Eye (tissue), 1 donor: ENCODE data around the gene ATP6V0B.

Experiments
- DNase-seq: peaks from one replicate; pipeline ENCODE4 v3.0.0-alpha.2; 2015

The ATP6V0B gene

GRCh38 chr1:43974443-43975248, at the start of gene ATP6V0B:
Gene ATP6V0B (plus strand): TSS chr1:43974960. CDS start chr1:43975041, 81 bp downstream.
- DNase-seq: peak; percentile 97

DNA sequence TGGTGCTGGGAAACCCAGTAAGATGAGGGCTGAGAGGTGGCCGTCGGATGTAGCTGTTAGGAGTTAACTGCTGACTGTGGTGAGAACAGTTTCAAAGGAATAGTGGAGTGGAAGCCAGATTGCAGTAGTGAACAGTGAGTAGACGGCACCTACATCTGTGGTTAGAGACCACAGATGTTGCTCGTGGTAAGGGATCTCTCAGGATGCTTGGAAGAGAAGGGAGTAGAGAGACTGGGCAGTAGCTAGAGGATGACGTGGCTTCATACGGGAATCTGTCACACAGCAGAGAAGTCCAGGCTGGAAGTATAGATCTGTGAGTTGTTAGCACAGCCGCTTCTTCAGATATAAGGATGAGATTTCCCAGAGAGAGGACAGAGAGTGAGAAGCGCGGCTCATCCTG, 48.9 kb upstream of the ATP6V0B start:
- no peak for DNase-seq

DNA sequence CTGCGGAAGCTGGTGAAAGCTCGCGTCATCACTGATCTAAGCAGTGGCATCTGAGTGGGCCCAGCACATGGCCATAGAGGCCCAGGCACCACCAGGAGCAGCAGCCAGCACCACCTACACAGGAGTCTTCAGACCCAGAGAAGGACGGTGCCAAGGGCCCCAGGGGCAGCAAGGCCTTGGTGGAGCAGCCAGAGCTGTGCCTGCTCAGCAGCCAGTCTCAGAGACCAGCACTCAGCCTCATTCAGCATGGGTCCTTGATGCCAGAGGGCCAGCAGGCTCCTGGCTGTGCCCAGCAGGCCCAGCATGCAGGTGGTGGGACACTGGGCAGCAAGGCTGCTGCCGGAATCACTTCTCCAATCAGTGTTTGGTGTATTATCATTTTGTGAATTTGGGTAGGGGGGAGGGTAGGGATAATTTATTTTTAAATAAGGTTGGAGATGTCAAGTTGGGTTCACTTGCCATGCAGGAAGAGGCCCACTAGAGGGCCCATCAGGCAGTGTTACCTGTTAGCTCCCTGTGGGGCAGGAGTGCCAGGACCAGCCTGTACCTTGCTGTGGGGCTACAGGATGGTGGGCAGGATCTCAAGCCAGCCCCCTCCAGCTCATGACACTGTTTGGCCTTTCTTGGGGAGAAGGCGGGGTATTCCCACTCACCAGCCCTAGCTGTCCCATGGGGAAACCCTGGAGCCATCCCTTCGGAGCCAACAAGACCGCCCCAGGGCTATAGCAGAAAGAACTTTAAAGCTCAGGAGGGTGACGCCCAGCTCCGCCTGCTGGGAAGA, 44.4 kb upstream of the ATP6V0B start:
- DNase-seq: no peak

DNA sequence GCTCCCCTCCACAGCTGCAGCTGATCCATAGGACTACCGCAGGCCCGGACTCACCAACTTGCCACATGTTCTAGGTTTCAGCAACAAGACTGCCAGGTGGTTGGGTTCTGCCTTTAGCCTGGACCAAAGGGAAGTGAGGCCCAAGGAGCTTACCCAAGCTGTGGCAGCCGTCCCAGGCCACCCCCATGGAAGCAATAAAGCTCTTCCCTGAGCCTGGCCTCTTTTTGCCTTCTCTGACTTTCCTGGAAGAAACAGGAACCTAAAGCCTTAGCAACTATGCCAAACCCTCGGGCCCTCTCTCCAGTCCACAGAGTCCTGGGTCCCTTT, 43.8 kb upstream of the ATP6V0B start:
- no peak for DNase-seq

- no peak for DNase-seq
Observed at GRCh38 chr1:43931711-43932660, 42.8 kb upstream of the ATP6V0B start.

DNA sequence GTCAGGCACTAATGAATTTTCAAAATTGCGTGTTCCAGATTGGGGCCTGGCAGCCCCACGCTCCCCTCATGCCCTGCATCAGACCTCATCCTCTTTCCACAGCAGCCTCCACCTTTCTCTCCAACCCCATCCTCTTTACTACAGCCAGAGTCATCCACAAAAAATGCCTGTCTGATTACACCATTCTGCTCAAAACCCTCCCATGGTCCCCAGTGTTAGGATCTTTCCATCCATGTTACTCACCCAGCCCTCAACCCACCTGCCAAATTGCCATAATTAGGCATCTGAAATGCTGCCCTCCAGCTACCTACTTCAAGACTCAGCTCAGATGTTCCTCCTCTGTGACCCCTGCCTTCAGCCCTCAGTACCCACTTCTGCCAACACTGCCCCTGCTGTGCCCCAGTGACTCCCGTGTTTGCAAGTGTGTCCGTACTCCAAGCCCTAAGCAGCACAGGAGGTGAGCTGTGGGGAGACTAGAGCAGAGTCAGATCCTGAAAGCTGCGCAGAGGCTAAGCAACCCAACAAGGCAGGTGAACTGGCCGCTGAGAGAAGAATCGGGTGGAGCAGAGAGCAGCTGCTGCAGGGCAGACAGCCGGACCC, 41.9 kb upstream of the ATP6V0B start:
- DNase-seq: no peak

DNA sequence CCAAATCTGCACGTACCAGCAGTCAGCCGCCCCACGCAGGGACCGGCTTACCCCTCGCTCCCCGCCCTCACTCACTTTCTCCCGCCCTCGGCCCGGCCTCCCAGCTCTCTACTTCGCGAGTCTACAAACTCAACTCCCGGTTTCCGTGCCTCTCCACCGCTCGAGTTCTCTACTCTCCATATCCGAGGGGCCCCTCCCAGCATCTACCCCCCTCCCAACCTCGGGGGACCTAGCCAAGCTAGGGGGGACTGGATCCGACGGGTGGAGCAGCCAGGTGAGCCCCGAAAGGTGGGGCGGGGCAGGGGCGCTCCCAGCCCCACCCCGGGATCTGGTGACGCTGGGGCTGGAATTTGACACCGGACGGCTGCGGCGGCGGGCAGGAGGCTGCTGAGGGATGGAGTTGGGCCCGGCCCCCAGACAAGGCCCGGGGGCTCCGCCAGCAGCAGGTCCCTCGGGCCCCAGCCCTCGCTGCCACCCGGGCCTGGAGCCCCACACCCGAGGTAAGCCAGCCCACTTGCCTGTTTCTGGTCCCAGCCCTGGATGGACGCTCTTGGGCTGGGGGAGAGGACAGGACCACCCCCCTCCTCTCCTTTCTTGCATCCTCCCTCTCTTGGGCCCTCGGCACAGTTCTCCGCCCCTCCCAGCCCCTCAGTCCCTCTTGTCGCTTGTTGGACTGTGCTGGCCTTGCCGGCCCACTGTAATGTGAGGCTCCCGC, 41.2 kb upstream of the ATP6V0B start, which contains the start of gene ARTN:
TSS of gene ARTN (plus strand) at position 416 of the 715 bp plus-strand sequence. CDS start 1,856 bp downstream, outside the sequence.
- DNase-seq: peak; percentile 71

DNA sequence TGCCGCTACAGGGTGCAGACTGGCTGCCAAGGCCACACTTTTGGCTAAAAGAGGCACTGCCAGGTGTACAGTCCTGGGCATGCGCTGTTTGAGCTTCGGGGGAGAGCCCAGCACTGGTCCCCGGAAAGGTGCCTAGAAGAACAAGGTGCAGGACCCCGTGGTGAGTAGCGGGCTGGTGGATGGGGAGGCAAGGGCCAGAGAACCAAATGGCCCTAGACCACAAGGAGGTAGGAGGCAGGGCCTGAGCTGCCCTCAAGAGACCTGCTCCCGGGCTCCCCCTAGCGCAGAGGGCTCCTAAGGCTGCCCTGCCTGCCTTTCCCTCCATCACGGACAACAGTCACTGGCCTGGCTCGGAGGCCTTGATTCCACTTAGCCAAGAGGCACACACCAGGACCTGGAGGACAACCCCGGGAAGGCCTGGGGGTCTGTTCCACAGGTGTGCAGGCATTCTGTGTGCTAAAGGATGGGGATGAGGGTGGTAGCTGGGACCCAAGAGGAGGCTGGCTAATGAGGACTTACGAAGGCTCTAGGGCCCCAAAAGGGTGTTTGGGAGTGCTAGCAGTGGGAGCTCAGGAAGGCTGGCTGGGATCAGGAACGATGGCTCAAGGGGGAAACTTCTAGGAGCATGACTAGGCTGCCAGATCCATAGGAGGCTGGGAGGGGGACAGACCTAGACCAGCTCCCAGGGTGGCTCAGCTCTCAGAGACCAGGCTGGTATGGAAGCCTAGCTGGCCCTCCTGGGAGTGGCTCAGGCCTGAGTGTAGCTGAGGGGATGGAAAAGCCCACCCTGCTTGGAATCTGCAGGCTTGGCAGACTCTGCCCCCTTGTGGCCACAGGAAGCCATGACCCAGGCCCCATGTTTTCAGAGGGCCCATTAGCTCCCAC, 40.4 kb upstream of the ATP6V0B start:
- peak; percentile 94 for DNase-seq

DNA sequence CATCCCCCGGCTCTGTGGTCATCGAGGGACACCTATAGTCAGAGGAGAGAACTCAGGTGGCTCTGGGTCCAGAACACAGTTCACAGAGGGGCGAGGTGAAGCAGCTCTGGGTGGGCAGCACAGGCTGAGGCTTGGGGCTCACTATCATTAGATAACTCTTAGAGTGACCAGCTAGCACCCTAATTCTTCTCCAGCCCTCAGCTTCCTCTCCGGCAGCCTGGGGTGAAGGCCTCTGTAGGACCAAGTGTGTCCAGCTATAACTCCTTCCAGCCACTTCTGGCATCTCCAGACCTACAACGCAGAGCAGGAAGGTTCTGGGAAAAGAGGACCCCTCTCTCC, 39.8 kb upstream of the ATP6V0B start:
- no peak for DNase-seq

DNA sequence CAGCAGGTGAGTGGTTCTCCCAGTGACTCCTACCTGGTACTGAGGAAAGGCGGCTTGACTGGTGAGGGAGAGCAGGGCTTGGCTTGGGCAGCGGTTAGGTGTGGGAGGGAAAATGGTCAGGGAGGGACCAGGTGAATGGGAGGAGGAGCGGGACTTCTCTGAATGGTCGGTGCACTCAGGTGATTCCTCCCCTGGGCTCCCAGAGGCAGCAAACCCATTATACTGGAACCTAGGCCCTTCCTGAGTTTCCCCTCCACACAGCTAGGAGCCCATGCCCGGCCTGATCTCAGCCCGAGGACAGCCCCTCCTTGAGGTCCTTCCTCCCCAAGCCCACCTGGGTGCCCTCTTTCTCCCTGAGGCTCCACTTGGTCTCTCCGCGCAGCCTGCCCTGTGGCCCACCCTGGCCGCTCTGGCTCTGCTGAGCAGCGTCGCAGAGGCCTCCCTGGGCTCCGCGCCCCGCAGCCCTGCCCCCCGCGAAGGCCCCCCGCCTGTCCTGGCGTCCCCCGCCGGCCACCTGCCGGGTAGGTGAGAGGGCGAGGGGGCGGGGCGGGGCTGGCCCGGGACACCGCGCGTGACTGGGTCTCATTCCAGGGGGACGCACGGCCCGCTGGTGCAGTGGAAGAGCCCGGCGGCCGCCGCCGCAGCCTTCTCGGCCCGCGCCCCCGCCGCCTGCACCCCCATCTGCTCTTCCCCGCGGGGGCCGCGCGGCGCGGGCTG, 38.9 kb upstream of the ATP6V0B start:
- DNase-seq: no peak

DNA sequence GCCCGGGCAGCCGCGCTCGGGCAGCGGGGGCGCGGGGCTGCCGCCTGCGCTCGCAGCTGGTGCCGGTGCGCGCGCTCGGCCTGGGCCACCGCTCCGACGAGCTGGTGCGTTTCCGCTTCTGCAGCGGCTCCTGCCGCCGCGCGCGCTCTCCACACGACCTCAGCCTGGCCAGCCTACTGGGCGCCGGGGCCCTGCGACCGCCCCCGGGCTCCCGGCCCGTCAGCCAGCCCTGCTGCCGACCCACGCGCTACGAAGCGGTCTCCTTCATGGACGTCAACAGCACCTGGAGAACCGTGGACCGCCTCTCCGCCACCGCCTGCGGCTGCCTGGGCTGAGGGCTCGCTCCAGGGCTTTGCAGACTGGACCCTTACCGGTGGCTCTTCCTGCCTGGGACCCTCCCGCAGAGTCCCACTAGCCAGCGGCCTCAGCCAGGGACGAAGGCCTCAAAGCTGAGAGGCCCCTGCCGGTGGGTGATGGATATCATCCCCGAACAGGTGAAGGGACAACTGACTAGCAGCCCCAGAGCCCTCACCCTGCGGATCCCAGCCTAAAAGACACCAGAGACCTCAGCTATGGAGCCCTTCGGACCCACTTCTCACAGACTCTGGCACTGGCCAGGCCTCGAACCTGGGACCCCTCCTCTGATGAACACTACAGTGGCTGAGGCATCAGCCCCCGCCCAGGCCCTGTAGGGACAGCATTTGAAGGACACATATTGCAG, 38.2 kb upstream of the ATP6V0B start:
- peak; percentile 68 for DNase-seq

- DNase-seq: no peak
Observed at GRCh38 chr1:43937179-43937865, 37.4 kb upstream of the ATP6V0B start.

GRCh38 chr1:43938383-43938782, 36.4 kb upstream of the ATP6V0B start:
- no peak for DNase-seq

GRCh38 chr1:43938892-43939587, 35.7 kb upstream of the ATP6V0B start:
- DNase-seq: no peak

DNA sequence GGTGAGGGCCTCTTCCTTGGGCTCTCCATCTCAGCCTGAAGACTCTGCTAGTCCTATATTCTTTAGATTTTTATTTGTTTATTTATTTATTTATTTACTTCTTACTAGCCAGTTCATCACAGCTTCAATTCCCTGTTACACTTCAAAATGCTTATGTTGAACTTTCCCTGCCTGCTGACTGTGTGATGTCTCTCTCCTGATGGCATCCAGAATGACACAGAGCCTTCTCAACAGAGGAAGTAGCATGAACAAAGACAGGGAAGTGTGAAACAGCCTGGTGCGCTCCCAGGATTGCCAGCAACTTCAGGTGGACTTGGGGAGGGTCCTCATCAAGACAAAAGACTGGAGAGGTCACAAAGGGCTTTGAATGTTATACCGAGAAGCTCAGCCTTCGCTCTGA, 32.3 kb upstream of the ATP6V0B start:
- DNase-seq: no peak

GRCh38 chr1:43944860-43945259, 29.9 kb upstream of the ATP6V0B start:
- no peak for DNase-seq

GRCh38 chr1:43945674-43946235, 29.0 kb upstream of the ATP6V0B start:
- no peak for DNase-seq
